Panc1 (cell line): Measurements from ENCODE around the gene TENT5C. TPM values are rescaled to one million over a fixed set of nuclear protein-coding genes. Genes with fewer than 3 reads are reported as not detected.

Experiments
- ATAC-seq: fragments of 200-7000 bp; cut with Tn5 transposase; 2 replicates; pipeline ENCODE4 v1.9.1; 2020; ENCODE audit warnings: mild to moderate bottlenecking, moderate library complexity
- BruUV-seq: library from RNA; stranded (reverse); fragments of 400-500 nt; replicated peaks from 2 replicates; lab custom pipeline; 2021; lab: Mats Ljungman, UMichigan
- CTCF ChIA-PET: fragments of 300-600 bp; sonication (Branson Sonifier 250); formaldehyde crosslinking; loops from one replicate; lab custom pipeline; 2022; ENCODE audit warnings: antibody characterized with exemption; lab: Charles Lee
- POLR2A ChIA-PET: fragments of 300-600 bp; sonication (Branson Sonifier 250); formaldehyde crosslinking; loops from one replicate; lab custom pipeline; 2022; ENCODE audit warnings: antibody characterized with exemption; lab: Charles Lee
- DNase-seq: peaks from one replicate; pipeline ENCODE4 v3.0.0-alpha.2; 2010; ENCODE audit warnings: low read depth, low spot score
- H3K27ac ChIP-seq: 2 replicates; pipeline ENCODE4 v1.5.1; 2011; ENCODE audit warnings: mild to moderate bottlenecking, low read length, inconsistent platforms
- H3K27me3 ChIP-seq: fragments of 200-500 bp; sonication (Bioruptor generic); 2 replicates; pipeline ENCODE4 v1.6.0; 2014; ENCODE audit warnings: low read length, inconsistent platforms; ENCODE audit not compliant: control insufficient read depth, insufficient read depth
- H3K36me3 ChIP-seq: fragments of 200-500 bp; sonication (Bioruptor generic); 2 replicates; pipeline ENCODE4 v1.5.1; 2014; ENCODE audit warnings: inconsistent platforms, mild to moderate bottlenecking, low read length, moderate library complexity; ENCODE audit not compliant: control insufficient read depth, insufficient read depth
- H3K4me1 ChIP-seq: 2 replicates; pipeline ENCODE4 v1.5.1; 2011; ENCODE audit warnings: inconsistent platforms, mild to moderate bottlenecking, low read length, moderate library complexity; ENCODE audit not compliant: control insufficient read depth, insufficient read depth
- H3K4me3 ChIP-seq, 2 experiments: 2 replicates each; pipeline ENCODE4 v1.5.1; 2011 to 2012; ENCODE audit warnings: low read depth in 2 of 2, low read length in 2 of 2, mild to moderate bottlenecking in 2 of 2, inconsistent platforms in 1 of 2, moderate library complexity in 1 of 2
- H3K9me3 ChIP-seq: fragments of 200-500 bp; sonication (Bioruptor generic); 2 replicates; pipeline ENCODE4 v1.5.1; 2014; ENCODE audit warnings: low read depth, mild to moderate bottlenecking, inconsistent platforms, low read length, moderate library complexity; ENCODE audit not compliant: control insufficient read depth, insufficient read depth
- POLR2AphosphoS5 ChIP-seq: IDR thresholded peaks from 2 replicates; pipeline ENCODE4 v1.6.1; 2012; ENCODE audit warnings: mild to moderate bottlenecking, low read depth, low read length, moderate library complexity
- SIN3A ChIP-seq: IDR thresholded peaks from 2 replicates; pipeline ENCODE4 v1.6.1; 2012; ENCODE audit warnings: low read depth, mild to moderate bottlenecking, low read length, moderate library complexity, borderline replicate concordance; ENCODE audit not compliant: insufficient read depth
- TCF7L2 ChIP-seq: IDR thresholded peaks from 2 replicates; pipeline ENCODE4 v1.6.1; 2011; ENCODE audit warnings: mild to moderate bottlenecking, low read depth, low read length, inconsistent platforms
- in situ Hi-C: cut with HindIII; loops from 2 replicates; pipeline ENCODE4 v1.10.0; 2016; ENCODE audit warnings: low sequenced_read_pairs, low pct_unique_long_range_greater_than_20kb
- intact Hi-C: fragments of 100-400 bp; cut with micrococcal nuclease; formaldehyde crosslinking; loops from one replicate; pipeline ENCODE4 v1.10.0; 2022; ENCODE audit not compliant: unreplicated experiment
- total RNA-seq: library from RNA; stranded (reverse); gene quantifications from one replicate; pipeline ENCODE4 v1.2.1, GENCODE V29; 2021; ENCODE audit not compliant: unreplicated experiment
- TF ChIP-seq, protein P1 (sequence below), 2 experiments: IDR thresholded peaks; 2 replicates each; pipeline ENCODE4 v1.6.1; 2011 to 2012; ENCODE audit warnings: low read depth in 2 of 2, control low read depth in 1 of 2, low read length in 1 of 2, mild to moderate bottlenecking in 1 of 2, moderate library complexity in 1 of 2; ENCODE audit not compliant: insufficient read depth in 1 of 2
- TF ChIP-seq, protein P2 (sequence below): fragments of 450-650 bp; IDR thresholded peaks from 2 replicates; pipeline ENCODE4 v1.5.1; 2017; ENCODE audit warnings: mild to moderate bottlenecking

Gene TENT5C
- total RNA-seq, 1 experiment from 2014 or later = 8.9 TPM

DNA sequence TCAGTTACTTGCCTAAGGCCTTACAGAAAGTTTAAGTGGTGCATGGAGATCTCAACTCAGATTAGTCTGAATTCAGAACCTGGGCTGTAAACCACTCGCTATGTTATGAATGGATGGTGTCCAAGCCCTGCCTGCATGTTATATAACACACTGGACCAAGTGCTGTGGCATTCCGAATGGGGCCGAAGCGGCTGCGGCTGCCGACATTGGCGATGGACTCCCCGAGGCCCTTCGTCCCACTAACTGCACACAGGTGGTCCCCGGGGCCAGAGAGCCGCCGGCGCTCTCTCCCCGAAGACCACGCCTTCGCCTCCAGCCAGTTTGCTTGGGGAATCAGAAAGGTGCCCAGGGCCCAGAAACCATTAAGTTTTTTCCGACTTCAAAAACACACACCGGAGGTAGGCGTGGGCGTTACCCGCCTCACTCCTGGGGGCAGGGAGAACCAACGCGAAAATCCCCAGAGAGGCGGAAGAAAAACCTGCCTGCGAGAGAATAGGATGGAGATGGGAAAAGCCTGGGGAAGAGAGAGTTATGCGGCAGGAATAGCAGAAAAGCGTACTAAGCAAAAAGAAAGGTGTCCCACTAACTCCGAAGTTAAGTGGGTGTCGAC lies 579 bp upstream of the TENT5C start:
- Histone ChIP-seq H3K27ac (peak overlapping the region; percentile 63), H3K9me3 (no peaks in the 10 kb centered on the region), H3K4me1 (peaks cover 21% of the 10 kb centered on the region), H3K4me3 (peak overlapping the region; percentile 81 to 95), H3K27me3 (no peaks in the 10 kb centered on the region; the same call in 1 of the 2 replicates), H3K36me3 (no peaks in the 10 kb centered on the region)
- ATAC-seq = peak; percentile 55
- no TSS peak for BruUV-seq
- CTCF ChIA-PET = no interaction called here
- intact Hi-C loops (no loop called here), in situ Hi-C loops (no loop called here)
- POLR2A ChIA-PET = no interaction called here
- TF ChIP-seq SIN3A (no peak), POLR2AphosphoS5 (no peak), TCF7L2 (no peak)
- TF ChIP-seq, protein P1, sequence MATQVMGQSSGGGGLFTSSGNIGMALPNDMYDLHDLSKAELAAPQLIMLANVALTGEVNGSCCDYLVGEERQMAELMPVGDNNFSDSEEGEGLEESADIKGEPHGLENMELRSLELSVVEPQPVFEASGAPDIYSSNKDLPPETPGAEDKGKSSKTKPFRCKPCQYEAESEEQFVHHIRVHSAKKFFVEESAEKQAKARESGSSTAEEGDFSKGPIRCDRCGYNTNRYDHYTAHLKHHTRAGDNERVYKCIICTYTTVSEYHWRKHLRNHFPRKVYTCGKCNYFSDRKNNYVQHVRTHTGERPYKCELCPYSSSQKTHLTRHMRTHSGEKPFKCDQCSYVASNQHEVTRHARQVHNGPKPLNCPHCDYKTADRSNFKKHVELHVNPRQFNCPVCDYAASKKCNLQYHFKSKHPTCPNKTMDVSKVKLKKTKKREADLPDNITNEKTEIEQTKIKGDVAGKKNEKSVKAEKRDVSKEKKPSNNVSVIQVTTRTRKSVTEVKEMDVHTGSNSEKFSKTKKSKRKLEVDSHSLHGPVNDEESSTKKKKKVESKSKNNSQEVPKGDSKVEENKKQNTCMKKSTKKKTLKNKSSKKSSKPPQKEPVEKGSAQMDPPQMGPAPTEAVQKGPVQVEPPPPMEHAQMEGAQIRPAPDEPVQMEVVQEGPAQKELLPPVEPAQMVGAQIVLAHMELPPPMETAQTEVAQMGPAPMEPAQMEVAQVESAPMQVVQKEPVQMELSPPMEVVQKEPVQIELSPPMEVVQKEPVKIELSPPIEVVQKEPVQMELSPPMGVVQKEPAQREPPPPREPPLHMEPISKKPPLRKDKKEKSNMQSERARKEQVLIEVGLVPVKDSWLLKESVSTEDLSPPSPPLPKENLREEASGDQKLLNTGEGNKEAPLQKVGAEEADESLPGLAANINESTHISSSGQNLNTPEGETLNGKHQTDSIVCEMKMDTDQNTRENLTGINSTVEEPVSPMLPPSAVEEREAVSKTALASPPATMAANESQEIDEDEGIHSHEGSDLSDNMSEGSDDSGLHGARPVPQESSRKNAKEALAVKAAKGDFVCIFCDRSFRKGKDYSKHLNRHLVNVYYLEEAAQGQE (IDR thresholded peaks at IDR 0.05; ENCODE audit: insufficient read depth in 1 of 2, low read depth in 2 of 2, low read length in 1 of 2) = no peak
- TF ChIP-seq, protein P2, sequence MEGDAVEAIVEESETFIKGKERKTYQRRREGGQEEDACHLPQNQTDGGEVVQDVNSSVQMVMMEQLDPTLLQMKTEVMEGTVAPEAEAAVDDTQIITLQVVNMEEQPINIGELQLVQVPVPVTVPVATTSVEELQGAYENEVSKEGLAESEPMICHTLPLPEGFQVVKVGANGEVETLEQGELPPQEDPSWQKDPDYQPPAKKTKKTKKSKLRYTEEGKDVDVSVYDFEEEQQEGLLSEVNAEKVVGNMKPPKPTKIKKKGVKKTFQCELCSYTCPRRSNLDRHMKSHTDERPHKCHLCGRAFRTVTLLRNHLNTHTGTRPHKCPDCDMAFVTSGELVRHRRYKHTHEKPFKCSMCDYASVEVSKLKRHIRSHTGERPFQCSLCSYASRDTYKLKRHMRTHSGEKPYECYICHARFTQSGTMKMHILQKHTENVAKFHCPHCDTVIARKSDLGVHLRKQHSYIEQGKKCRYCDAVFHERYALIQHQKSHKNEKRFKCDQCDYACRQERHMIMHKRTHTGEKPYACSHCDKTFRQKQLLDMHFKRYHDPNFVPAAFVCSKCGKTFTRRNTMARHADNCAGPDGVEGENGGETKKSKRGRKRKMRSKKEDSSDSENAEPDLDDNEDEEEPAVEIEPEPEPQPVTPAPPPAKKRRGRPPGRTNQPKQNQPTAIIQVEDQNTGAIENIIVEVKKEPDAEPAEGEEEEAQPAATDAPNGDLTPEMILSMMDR = no peak
- DNase-seq = no peak

DNA sequence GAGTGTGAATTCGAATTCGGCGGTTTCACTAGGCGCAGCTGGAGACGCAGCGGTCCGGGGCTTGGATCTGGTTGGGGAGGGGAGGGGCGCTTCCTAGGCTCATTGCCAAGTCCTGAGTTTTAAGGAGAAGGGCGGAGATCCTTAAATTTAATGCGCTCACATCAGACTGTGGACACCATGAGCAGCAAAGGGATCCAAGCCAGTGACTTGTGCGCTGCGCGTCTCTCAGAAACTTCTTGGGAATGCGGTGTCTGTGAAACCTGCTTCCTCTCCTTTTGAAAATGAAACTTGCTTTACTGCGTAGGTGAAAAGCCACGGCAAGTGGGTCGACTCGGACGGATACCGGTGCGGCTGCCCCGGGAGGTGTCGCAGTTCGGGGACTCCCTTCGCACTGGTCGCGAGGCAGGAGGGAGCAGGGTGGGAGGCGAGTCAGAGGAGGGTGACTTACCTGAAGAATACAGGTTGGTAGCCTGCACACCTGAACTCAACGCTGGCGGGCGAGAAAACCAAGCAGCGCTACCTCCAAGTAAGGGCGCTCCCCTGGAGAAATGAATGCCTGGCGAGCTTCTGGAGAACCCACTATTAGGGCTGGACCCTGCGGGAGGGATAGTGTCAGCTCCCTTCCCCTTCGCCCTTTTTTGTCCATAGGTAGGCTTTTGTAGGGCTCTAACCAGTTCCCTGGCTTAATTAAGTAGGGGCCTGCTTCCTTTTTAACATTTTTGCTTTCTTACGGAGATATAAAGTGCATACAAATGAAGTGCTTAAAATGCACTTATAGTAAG lies 992 bp downstream of the TENT5C start:
- no peaks in the 10 kb centered on the region for H3K9me3 ChIP-seq
- peak overlapping the region; percentile 69 for H3K27ac ChIP-seq
- no peaks in the 10 kb centered on the region; the same call in 1 of the 2 replicates for H3K27me3 ChIP-seq
- ATAC-seq (peak; percentile 16), DNase-seq (no peak)
- ChIA-PET POLR2A (interaction anchor here (0.6 to 0.7 kb wide), 3 partner anchors 13 to 147 kb away, joined by 3 read pairs; no protein-coding TSS in a partner anchor), CTCF (interaction anchor here (1.4 kb wide), 1 partner anchor 147 kb away, joined by 3 read pairs; no protein-coding TSS in a partner anchor)
- no peaks in the 10 kb centered on the region for H3K36me3 ChIP-seq
- in situ Hi-C loops = no loop called here
- peak overlapping the region; percentile 77 to 81 for H3K4me3 ChIP-seq
- no TSS peak for BruUV-seq
- TF ChIP-seq TCF7L2 (no peak), SIN3A (no peak), POLR2AphosphoS5 (no peak)
- TF ChIP-seq, protein P1 (IDR thresholded peaks at IDR 0.05; ENCODE audit: insufficient read depth in 1 of 2, low read depth in 2 of 2, low read length in 1 of 2) = no peak
- TF ChIP-seq, protein P2 = no peak
- H3K4me1 ChIP-seq = peaks cover 21% of the 10 kb centered on the region
- intact Hi-C loops = no loop called here
